Measurements from ENCODE around the gene GSE1. TPM values are rescaled to one million over a fixed set of nuclear protein-coding genes. Genes with fewer than 3 reads are reported as not detected.

Gene GSE1
- total RNA-seq, 4 donors from 2014 or later, result 57.1 to 208 (median 90.5) TPM

GRCh38 chr16:85608887-85609286, 4.2 kb upstream of the GSE1 start:
- no peak for TF ChIP-seq CTCF (IDR thresholded peaks at IDR 0.05; ENCODE audit: low read depth)

GRCh38 chr16:85609539-85609938, 3.6 kb upstream of the GSE1 start:
- TF ChIP-seq CTCF (IDR thresholded peaks at IDR 0.05; ENCODE audit: low read depth), result no peak

- TF ChIP-seq CTCF (IDR thresholded peaks at IDR 0.05; ENCODE audit: low read depth), result no peak
Observed at GRCh38 chr16:85610059-85610445, 3.1 kb upstream of the GSE1 start.

GRCh38 chr16:85610446-85611193, 2.5 kb upstream of the GSE1 start:
- no peak for TF ChIP-seq CTCF (IDR thresholded peaks at IDR 0.05; ENCODE audit: low read depth)

GRCh38 chr16:85611194-85611443, 2.0 kb upstream of the GSE1 start:
- no peak for TF ChIP-seq CTCF (IDR thresholded peaks at IDR 0.05; ENCODE audit: low read depth)

- TF ChIP-seq CTCF (IDR thresholded peaks at IDR 0.05; ENCODE audit: low read depth), result no peak
Observed at GRCh38 chr16:85611444-85612190, 1.5 kb upstream of the GSE1 start.

GRCh38 chr16:85612191-85612800, 826 bp upstream of the GSE1 start:
- TF ChIP-seq CTCF (IDR thresholded peaks at IDR 0.05; ENCODE audit: low read depth), result no peak

Measured in subcutaneous adipose tissue (tissue), 4 donors.